Stimulated activated CD8-positive, alpha-beta memory T cell treated with anti-CD3 and anti-CD28 coated beads, Interleukin-7, amount 100 ng/mL, for 4 hours (primary cell): ENCODE results near the gene PHETA2.
"Not testable (repeated sequence)": the region's sequence is repeated elsewhere in the genome, so short reads cannot be mapped to it uniquely, and the experiment has no call there.

ENCODE experiments used
- DNase-seq, 2 donors: peaks; one replicate each; pipeline ENCODE4 v3.0.0-alpha.2; 2020; ENCODE audit warnings: low read depth in 2 of 2

The PHETA2 gene

GRCh38 chr22:42069801-42070516 is 4.1 kb upstream of the PHETA2 start:
- DNase-seq: no peak

GRCh38 chr22:42070517-42071422 is 3.3 kb upstream of the PHETA2 start, which contains the start of gene NAGA:
NAGA (minus strand) TSS chr22:42070812; CDS start chr22:42070297, 515 bp downstream.
- DNase-seq: peak; percentile 82 to 83

GRCh38 chr22:42071508-42071907 is 2.5 kb upstream of the PHETA2 start:
- DNase-seq: not testable (repeated sequence)

GRCh38 chr22:42072606-42073330 is 1.3 kb upstream of the PHETA2 start:
- DNase-seq: no peak

- DNase-seq: no peak
These were observed 417 bp upstream of the PHETA2 start for GRCh38 chr22:42073621-42074041.

GRCh38 chr22:42074846-42075676 is 1.0 kb downstream of the PHETA2 start:
- DNase-seq: no peak

- DNase-seq: no peak
These were observed 2.9 kb downstream of the PHETA2 start for GRCh38 chr22:42076764-42077485.

- no peak for DNase-seq
These were observed 3.6 kb downstream of the PHETA2 start for GRCh38 chr22:42077486-42078125.

GRCh38 chr22:42078469-42079318 is 4.6 kb downstream of the PHETA2 start:
- no peak for DNase-seq

- peak; percentile 97 to 98 for DNase-seq
These were observed 5.5 kb downstream of the PHETA2 start, which contains the start of gene SMDT1 for GRCh38 chr22:42079319-42080251. SMDT1 (plus strand) TSS chr22:42079700; CDS start chr22:42079769, 69 bp downstream.

- DNase-seq: no peak
These were observed 6.2 kb downstream of the PHETA2 start for GRCh38 chr22:42080287-42080686.

- DNase-seq: no peak
These were observed 9.1 kb downstream of the PHETA2 start for GRCh38 chr22:42083119-42083518.

GRCh38 chr22:42084874-42085273 is 10.8 kb downstream of the PHETA2 start:
- DNase-seq: no peak

- DNase-seq: no peak
These were observed 12.0 kb downstream of the PHETA2 start for GRCh38 chr22:42086051-42086450.

- DNase-seq: peak; percentile 98 to 99
These were observed 16.8 kb downstream of the PHETA2 start, which contains the start of gene NDUFA6 for GRCh38 chr22:42090596-42091454. NDUFA6 (minus strand) TSS chr22:42090772; CDS start chr22:42090744, 28 bp downstream.

- no peak for DNase-seq
These were observed 17.4 kb downstream of the PHETA2 start for GRCh38 chr22:42091455-42091782.

- DNase-seq: no peak
These were observed 27.2 kb downstream of the PHETA2 start for GRCh38 chr22:42101199-42101598.
